Measurements from ENCODE around the gene ENTPD7. TPM values are rescaled to one million over a fixed set of nuclear protein-coding genes. Genes with fewer than 3 reads are reported as not detected.

Gene ENTPD7
- total and polyA plus RNA-seq, 2 of the 8 experiments (the other 6 are each of a cell fraction or from before 2014, with no cell fraction given) = 5.0 to 15.6 TPM

GRCh38 chr10:99711129-99711719 is 51.9 kb downstream of the ENTPD7 start (continued):
- TF ChIP-seq, protein P1, sequence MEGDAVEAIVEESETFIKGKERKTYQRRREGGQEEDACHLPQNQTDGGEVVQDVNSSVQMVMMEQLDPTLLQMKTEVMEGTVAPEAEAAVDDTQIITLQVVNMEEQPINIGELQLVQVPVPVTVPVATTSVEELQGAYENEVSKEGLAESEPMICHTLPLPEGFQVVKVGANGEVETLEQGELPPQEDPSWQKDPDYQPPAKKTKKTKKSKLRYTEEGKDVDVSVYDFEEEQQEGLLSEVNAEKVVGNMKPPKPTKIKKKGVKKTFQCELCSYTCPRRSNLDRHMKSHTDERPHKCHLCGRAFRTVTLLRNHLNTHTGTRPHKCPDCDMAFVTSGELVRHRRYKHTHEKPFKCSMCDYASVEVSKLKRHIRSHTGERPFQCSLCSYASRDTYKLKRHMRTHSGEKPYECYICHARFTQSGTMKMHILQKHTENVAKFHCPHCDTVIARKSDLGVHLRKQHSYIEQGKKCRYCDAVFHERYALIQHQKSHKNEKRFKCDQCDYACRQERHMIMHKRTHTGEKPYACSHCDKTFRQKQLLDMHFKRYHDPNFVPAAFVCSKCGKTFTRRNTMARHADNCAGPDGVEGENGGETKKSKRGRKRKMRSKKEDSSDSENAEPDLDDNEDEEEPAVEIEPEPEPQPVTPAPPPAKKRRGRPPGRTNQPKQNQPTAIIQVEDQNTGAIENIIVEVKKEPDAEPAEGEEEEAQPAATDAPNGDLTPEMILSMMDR (IDR thresholded peaks at IDR 0.05; ENCODE audit: control extremely low read depth in 1 of 3, insufficient read depth in 1 of 3, low read depth in 1 of 3, low read length in 3 of 3) = peak in 2 of 3 experiments; percentile 43 to 59; a peak in 3 of 4 replicates
